Suprapubic skin (tissue), 4 donors: ENCODE results near the gene COIL. TPM values are rescaled to one million over a fixed set of nuclear protein-coding genes. Genes with fewer than 3 reads are reported as not detected.
A peak's percentile ranks its signal among the peaks of the same experiment; 100 is the strongest.
"Not testable (repeated sequence)": the region's sequence is repeated elsewhere in the genome, so short reads cannot be mapped to it uniquely, and the experiment has no call there.

Source experiments
- DNase-seq, 2 donors: peaks; one replicate each; pipeline ENCODE4 v3.0.0-alpha.2; 2019; ENCODE audit warnings: low spot score in 2 of 2
- H3K27ac ChIP-seq: fragments of 200-600 bp; sonication (generic); one replicate; pipeline ENCODE4 v1.5.1; 2019
- H3K27me3 ChIP-seq: fragments of 200-600 bp; sonication (generic); one replicate; pipeline ENCODE4 v1.5.1; 2019
- H3K36me3 ChIP-seq: fragments of 200-600 bp; sonication (generic); one replicate; pipeline ENCODE4 v1.5.1; 2019
- H3K4me1 ChIP-seq: fragments of 200-600 bp; sonication (generic); one replicate; pipeline ENCODE4 v1.5.1; 2019
- H3K4me3 ChIP-seq: fragments of 200-600 bp; sonication (generic); one replicate; pipeline ENCODE4 v1.5.1; 2019; ENCODE audit warnings: mild to moderate bottlenecking
- H3K9me3 ChIP-seq: fragments of 200-600 bp; sonication (generic); one replicate; pipeline ENCODE4 v1.5.1; 2019
- CTCF ChIP-seq, 2 donors: fragments of 200-600 bp in 1 of 2; fragments of 450-650 bp in 1 of 2; sonication (generic) in 1 of 2; IDR thresholded peaks; one replicate each; pipeline ENCODE4 v1.5.1; 2016 to 2019; ENCODE audit warnings: antibody characterized with exemption in 2 of 2, mild to moderate bottlenecking in 1 of 2, moderate library complexity in 1 of 2
- EP300 ChIP-seq: sonication (generic); formaldehyde crosslinking; IDR thresholded peaks from one replicate; pipeline ENCODE4 v1.6.1; 2017; ENCODE audit warnings: antibody characterized with exemption
- POLR2A ChIP-seq, 2 donors: fragments of 450-650 bp; IDR thresholded peaks; one replicate each; pipeline ENCODE4 v1.6.1; 2017; ENCODE audit warnings: antibody characterized with exemption in 2 of 2, mild to moderate bottlenecking in 2 of 2, moderate library complexity in 2 of 2
- POLR2AphosphoS5 ChIP-seq, 3 donors: sonication (generic); formaldehyde crosslinking; IDR thresholded peaks; one replicate each; pipeline ENCODE4 v1.6.1; 2017; ENCODE audit warnings: antibody characterized with exemption in 3 of 3
- WGBS: methylation state at CpG from one replicate; pipeline ENCODE4 v1.1.5; 2018; 5-methylcytosine and 5-hydroxymethylcytosine counted together
- total RNA-seq, 4 donors: library from RNA; depleted of rRNA; stranded (reverse); fragments of >200 nt; gene quantifications; one replicate each; pipeline ENCODE4 v1.1.0, GENCODE V29; 2016

The COIL gene
- total RNA-seq, 4 donors from 2014 or later, result 13.0 to 15.6 (median 14.0) TPM

GRCh38 chr17:56983366-56983765, 22.5 kb upstream of the COIL start:
- H3K4me1 ChIP-seq, result peaks cover 22% of the 10 kb centered on the region

GRCh38 chr17:56982312-56982711, 21.5 kb upstream of the COIL start:
- H3K4me3 ChIP-seq, result no peak overlapping the region
- H3K4me1 ChIP-seq, result peaks cover 29% of the 10 kb centered on the region
- peaks cover 17% of the 10 kb centered on the region for H3K36me3 ChIP-seq
- H3K9me3 ChIP-seq, result no peaks in the 10 kb centered on the region
- H3K27me3 ChIP-seq, result no peaks in the 10 kb centered on the region
- TF ChIP-seq POLR2AphosphoS5 (IDR thresholded peaks at IDR 0.05) (no peak), POLR2A (IDR thresholded peaks at IDR 0.05) (no peak), CTCF (IDR thresholded peaks at IDR 0.05) (no peak), EP300 (no peak)
- no peak overlapping the region for H3K27ac ChIP-seq
- 78% methylated on average over 8 of the region's 8 CpGs for WGBS
- no peak for DNase-seq

More at GRCh38 chr17:56983366-56983765, 22.5 kb upstream of the COIL start:
- TF ChIP-seq CTCF (IDR thresholded peaks at IDR 0.05) (no peak), POLR2AphosphoS5 (IDR thresholded peaks at IDR 0.05) (no peak)
- Histone ChIP-seq H3K27me3 (no peaks in the 10 kb centered on the region), H3K9me3 (no peaks in the 10 kb centered on the region), H3K36me3 (peaks cover 27% of the 10 kb centered on the region), H3K27ac (no peak overlapping the region), H3K4me3 (no peak overlapping the region)
- 82% methylated on average over 3 of the region's 3 CpGs for WGBS
- DNase-seq, result no peak

GRCh38 chr17:56980526-56980925, 19.7 kb upstream of the COIL start:
- not testable (repeated sequence) for H3K4me3 ChIP-seq, H3K9me3 ChIP-seq, H3K27ac ChIP-seq, H3K36me3 ChIP-seq, DNase-seq, H3K27me3 ChIP-seq
- peaks cover 33% of the 10 kb centered on the region for H3K4me1 ChIP-seq
- 83% methylated on average over 12 of the region's 12 CpGs for WGBS

GRCh38 chr17:56979091-56979480, 18.2 kb upstream of the COIL start:
- Histone ChIP-seq H3K27ac (peak overlapping the region; percentile 19), H3K9me3 (no peaks in the 10 kb centered on the region), H3K4me1 (peaks cover 33% of the 10 kb centered on the region), H3K36me3 (no peaks in the 10 kb centered on the region), H3K27me3 (no peaks in the 10 kb centered on the region), H3K4me3 (peak overlapping the region; percentile 61)
- WGBS, result 68% methylated on average over 3 of the region's 3 CpGs
- DNase-seq, result no peak
- no peak for TF ChIP-seq CTCF (IDR thresholded peaks at IDR 0.05)

- DNase-seq, result no peak
- Histone ChIP-seq H3K9me3 (no peaks in the 10 kb centered on the region), H3K4me3 (peak overlapping the region; percentile 61), H3K4me1 (peaks cover 37% of the 10 kb centered on the region), H3K27me3 (no peaks in the 10 kb centered on the region), H3K27ac (peak overlapping the region; percentile 25), H3K36me3 (no peaks in the 10 kb centered on the region)
- TF ChIP-seq POLR2AphosphoS5 (IDR thresholded peaks at IDR 0.05) (no peak), CTCF (IDR thresholded peaks at IDR 0.05) (no peak), POLR2A (IDR thresholded peaks at IDR 0.05) (no peak), EP300 (no peak)
- WGBS, result 26% methylated on average over 11 of the region's 11 CpGs
These were observed 17.7 kb upstream of the COIL start for GRCh38 chr17:56978441-56979090.
